Fibroblast of skin of left biceps (primary cell): ENCODE measurements around the gene C2.
A peak's percentile ranks its signal among the peaks of the same experiment; 100 is the strongest.

Experiments
- DNase-seq, 2 experiments: peaks; one replicate each; pipeline ENCODE4 v3.0.0-alpha.2; 2013; ENCODE audit warnings: low read depth in 2 of 2

The C2 gene

GRCh38 chr6:31927242-31927862, at the start of gene C2:
Gene C2, plus strand, starts transcription at chr6:31927717. Its CDS starts 36 bp downstream, at chr6:31927753.
- no peak for DNase-seq

- no peak for DNase-seq
Observed at GRCh38 chr6:31878222-31878621, 49.3 kb upstream of the C2 start.

GRCh38 chr6:31878726-31879125, 48.8 kb upstream of the C2 start, which contains the start of gene SLC44A4:
Gene SLC44A4, minus strand, starts transcription at chr6:31878997. Its CDS starts 17 bp downstream, at chr6:31878980.
- DNase-seq = no peak

GRCh38 chr6:31879143-31879542, 48.4 kb upstream of the C2 start:
- DNase-seq = no peak

GRCh38 chr6:31879901-31880300, 47.6 kb upstream of the C2 start:
- DNase-seq = no peak

GRCh38 chr6:31880616-31881015, 46.9 kb upstream of the C2 start:
- DNase-seq = no peak

GRCh38 chr6:31881136-31881859, 46.2 kb upstream of the C2 start:
- DNase-seq = no peak

GRCh38 chr6:31882344-31882743, 45.2 kb upstream of the C2 start:
- DNase-seq = no peak

- DNase-seq = no peak
Observed at GRCh38 chr6:31883676-31884075, 43.8 kb upstream of the C2 start.

- no peak for DNase-seq
Observed at GRCh38 chr6:31884528-31885035, 42.9 kb upstream of the C2 start.

GRCh38 chr6:31886541-31886991, 41.0 kb upstream of the C2 start:
- DNase-seq = no peak

- no peak for DNase-seq
Observed at GRCh38 chr6:31887173-31888007, 40.1 kb upstream of the C2 start.

- DNase-seq = no peak
Observed at GRCh38 chr6:31888276-31889258, 39.0 kb upstream of the C2 start.

GRCh38 chr6:31889331-31889972, 38.1 kb upstream of the C2 start:
- no peak for DNase-seq

- no peak for DNase-seq
Observed at GRCh38 chr6:31892821-31893220, 34.7 kb upstream of the C2 start.

- no peak for DNase-seq
Observed at GRCh38 chr6:31896493-31896855, 31.0 kb upstream of the C2 start.

- DNase-seq = no peak
Observed at GRCh38 chr6:31896856-31897611, 30.5 kb upstream of the C2 start.

- peak in 1 of 2 experiments; percentile 40 for DNase-seq
Observed at GRCh38 chr6:31897612-31898382, 29.7 kb upstream of the C2 start, which contains the start of gene EHMT2. Gene EHMT2, minus strand, starts transcription at chr6:31897698. Its CDS starts 21 bp downstream, at chr6:31897677.
